ENCODE measurements around the gene SERPINA1.
"Not testable (repeated sequence)": the region's sequence is repeated elsewhere in the genome, so short reads cannot be mapped to it uniquely, and the experiment has no call there.

Gene SERPINA1
- total RNA-seq, result 36.0 to 742 (median 145) reads per million in 18 experiments

- no peak for DNase-seq
These were observed at the start of gene SERPINA1 for GRCh38 chr14:94388384-94389103. TSS of gene SERPINA1 (minus strand) at chr14:94388602. CDS start at chr14:94383237, 5,365 bp downstream.

- no peak for DNase-seq
These were observed 40.2 kb upstream of the SERPINA1 start for GRCh38 chr14:94428610-94429009.

DNA sequence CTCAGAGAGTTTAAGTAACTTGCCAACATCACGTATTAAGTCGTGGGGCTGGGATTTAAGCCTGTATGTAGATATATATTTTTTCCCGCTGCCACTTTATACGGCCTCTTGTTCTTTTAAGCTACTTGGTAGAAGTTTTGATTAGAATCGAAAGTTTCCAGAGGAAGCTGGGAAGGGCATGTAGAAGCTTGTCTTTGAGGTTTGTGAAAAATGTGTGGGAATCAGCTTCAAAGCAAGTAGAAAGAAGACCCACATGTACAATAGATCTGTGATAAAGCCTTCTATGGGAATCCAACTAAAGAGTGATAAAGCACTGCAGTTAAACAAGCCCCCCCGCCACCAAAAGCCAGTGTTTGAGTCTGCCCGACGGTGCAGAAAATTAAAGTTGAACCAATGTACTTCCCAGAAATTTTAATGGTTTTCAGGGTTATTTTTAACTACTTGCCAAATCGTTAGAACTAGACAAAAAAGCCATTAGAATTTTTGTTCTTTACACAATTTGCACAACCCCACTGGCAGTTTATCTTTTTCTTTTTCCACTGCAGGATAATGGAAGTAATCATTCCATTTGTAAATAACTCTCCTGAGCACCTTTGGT lies 38.7 kb upstream of the SERPINA1 start:
- no peak for DNase-seq

- DNase-seq, result no peak
These were observed 38.1 kb upstream of the SERPINA1 start for GRCh38 chr14:94426526-94426925.

- no peak for DNase-seq
These were observed 36.0 kb upstream of the SERPINA1 start for GRCh38 chr14:94424371-94424770.

DNA sequence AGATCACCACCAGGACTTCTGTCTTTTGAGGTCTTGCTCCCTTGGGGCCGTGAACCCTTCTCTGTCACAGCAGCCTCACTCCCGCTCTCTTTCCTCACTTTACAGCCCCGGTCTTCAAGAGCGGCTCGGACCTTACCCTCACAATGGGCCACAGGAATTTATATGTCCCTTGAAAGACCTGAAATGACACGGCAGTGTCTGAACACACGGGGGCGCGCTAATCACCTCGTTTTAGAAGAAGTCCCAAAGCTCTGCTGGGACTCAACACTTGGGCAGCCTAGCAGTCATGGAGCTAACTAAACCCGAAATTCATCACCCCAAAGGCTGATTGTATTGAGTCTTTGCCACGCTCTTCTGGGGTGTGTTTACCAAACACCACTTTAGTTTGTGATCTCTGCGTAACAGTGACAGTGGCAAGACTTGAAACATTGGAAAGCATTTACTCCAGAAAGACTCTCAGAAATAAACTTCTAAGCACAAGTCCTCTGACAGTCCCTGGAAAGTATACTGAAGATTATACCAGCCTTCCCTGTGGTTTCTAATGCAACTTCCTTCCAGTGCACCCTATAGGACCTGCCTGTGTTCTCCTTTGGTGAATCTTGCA lies 35.2 kb upstream of the SERPINA1 start:
- peak; percentile 79 to 83 for DNase-seq

- DNase-seq, result no peak
These were observed 32.9 kb upstream of the SERPINA1 start for GRCh38 chr14:94421316-94421715.

DNA sequence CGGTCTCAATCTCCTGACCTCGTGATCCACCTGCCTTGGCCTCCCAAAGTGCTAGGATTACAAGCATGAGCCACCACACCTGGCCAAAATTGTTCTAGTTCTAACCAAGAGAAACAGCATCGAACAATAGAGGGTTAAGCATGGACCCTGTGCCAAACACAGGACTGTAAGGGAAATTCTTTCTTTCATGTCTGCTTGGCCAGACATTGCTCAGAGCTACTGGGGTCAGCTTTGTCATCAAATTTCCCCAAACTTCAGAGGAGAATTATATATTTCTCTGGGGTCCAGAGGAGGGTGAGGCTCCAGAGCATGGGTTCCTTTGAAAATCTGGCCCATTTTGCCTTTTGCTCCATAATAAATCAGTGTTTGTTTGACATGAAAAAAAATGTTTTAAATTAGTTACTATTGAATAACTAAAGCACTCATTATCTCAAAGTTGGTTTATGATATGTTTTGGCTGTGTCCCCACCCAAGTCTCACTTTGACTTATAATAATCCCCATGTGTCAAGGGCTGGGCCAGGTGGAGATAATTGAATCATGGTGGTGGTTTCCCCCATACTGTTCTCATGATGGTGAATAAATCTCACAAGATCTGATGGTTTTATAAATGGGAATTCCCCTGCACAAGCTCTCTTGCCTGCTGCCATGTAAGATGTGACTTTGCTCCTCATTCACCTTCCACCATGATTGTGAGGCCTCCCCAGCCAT lies 29.2 kb upstream of the SERPINA1 start:
- DNase-seq, result not testable (repeated sequence)

- DNase-seq, result peak; percentile 14 to 19
These were observed 24.6 kb upstream of the SERPINA1 start for GRCh38 chr14:94412671-94413638.

DNA sequence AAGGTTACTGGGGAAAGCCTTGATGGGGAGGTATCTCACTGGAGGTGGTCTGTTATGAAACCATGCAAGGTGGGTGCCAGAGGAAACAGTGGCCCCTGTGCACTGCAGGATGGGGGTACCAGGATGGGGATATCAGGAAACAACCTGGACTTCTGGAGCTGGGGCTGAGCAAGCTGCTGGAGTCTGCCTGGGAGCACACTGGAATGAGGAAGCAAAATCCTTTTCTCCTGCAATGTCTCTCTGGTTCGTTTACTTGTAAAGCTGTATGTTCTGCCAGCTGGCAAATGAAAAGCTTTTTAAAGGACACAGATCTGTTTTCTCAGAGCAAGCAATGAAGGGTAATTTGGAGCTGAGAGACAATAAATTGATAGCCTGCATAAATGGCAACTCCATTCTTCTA lies 23.2 kb upstream of the SERPINA1 start:
- no peak for DNase-seq

DNA sequence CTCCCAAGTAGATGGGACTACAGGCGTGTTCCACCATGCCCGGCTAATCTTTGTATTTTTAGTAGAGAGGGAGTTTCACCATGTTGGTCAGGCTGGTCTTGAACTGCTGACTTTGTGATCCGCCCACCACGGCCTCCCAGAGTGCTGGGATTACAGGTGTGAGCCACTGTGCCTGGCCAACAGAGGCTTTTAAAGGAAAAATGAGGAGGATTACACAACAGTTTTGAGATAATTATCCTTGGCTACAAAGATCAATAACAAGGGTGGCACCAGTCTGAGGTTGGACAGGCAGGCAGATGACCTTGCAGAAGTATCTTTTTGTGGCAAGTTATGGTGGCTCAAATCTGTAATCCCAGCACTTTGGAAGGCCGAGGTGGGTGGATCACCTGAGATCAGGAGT lies 21.0 kb upstream of the SERPINA1 start:
- not testable (repeated sequence) for DNase-seq

DNA sequence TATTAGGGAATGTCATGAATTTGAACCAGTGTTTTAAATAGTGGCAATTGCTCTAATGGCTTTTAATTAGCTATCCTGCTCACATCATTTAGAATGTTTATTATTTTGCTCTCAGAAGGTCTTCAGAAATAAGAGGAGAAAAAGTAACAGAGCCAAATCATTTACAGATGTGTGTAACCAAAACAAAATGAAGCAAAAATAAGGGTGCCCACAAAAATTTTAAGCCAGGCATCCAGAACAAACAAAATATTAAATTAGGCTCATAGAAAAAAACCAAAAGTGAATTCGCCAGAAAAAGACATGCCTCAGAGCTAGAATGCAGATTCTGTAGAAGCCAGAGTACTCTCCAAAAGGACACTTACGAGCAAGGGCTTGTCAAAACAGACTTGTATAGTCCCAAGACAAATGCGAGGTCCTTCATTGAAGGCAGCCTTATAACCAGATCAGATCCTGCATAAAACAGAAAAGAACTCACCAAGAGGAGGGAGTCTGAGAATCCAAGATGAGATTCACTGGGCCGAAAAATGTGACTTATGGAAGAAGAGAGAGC lies 20.2 kb upstream of the SERPINA1 start:
- no peak for DNase-seq

DNA sequence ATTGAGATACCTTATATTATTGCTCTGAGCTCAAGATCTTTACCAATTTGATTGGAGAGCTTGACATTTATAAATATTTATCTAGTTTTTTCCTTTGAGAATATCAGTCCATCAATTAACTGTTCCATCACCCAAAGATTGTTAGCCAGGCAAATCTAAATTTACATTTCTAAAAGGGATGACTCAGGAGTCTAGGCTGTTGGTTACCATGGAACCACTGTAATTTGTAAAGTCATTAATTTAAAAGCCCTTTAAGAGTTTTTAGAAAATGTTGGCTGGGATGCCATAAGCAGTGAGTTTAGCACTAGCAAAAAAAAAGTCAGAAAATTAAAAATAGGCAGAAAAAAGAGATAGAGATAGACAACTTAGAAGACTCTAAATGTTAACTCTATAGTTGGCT lies 19.5 kb upstream of the SERPINA1 start:
- no peak for DNase-seq

DNA sequence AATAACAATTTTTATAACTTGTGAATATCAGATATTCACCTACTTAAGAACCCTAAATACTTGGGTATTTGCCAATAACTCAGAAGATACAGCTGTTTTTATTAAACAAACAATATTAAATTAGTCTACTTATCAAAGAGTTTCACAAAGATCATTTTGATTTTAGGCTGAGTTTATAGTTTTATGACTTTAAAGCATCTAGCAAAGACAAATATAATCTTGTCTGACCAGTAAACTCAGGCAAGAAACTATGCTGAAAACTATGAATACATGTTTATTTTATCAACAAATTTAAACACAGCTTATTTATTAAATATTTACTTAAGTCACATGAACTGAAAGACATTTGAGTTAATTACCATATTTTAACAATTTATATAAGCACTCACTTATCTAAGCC lies 18.5 kb upstream of the SERPINA1 start:
- no peak for DNase-seq

GRCh38 chr14:94405486-94405885 lies 17.1 kb upstream of the SERPINA1 start:
- DNase-seq, result peak; percentile 73 to 75

DNA sequence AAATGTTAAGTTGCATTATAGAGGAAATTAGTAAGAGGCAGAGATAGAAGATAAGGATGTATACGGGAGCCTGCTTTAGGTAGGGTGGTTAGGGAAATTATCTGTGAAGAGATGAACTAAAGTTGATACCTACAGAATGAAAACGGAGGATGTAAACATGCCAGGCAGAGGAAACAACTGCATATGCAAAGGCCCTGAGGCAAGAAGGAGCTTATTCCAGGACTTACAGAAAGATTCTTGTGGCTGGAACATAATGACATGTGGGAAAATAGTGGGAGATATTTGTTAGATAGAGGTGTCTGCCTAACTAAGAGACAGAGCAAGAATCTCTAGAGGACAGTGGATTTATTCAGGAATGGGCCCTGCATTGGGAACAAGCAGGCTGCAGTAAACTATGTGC lies 16.2 kb upstream of the SERPINA1 start:
- DNase-seq, result no peak

DNA sequence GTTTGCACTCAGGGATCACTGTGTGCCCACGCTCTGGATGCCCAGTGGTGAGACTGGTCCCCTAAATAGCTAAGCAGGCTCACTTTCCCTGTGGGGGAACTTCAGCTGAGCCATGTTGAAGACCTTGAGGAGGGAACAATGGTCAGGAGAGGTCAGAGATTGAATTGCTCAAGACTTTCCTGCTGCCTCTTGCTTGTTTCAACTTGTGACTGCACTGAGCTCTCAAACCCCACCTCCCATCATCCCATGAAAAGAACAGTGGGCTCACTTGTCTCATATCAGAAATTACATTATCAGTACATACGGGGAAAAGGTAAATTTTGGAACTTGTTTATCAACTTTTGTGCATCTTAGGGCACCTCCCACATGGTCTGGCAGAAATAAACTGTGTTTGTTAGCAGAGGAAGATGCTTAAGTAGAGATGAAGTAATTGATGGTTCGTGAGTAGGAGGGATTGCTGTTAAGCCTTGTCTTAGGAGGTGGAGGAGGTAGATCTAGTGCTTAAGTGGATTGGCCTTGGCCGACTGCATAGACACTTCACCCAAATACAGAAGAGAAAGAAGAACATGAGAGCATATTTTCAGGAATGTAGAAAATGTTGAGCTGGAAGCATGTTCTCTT lies 15.0 kb upstream of the SERPINA1 start:
- peak; percentile 21 to 55 for DNase-seq

- no peak for DNase-seq
These were observed 12.7 kb upstream of the SERPINA1 start for GRCh38 chr14:94401083-94401482.

DNA sequence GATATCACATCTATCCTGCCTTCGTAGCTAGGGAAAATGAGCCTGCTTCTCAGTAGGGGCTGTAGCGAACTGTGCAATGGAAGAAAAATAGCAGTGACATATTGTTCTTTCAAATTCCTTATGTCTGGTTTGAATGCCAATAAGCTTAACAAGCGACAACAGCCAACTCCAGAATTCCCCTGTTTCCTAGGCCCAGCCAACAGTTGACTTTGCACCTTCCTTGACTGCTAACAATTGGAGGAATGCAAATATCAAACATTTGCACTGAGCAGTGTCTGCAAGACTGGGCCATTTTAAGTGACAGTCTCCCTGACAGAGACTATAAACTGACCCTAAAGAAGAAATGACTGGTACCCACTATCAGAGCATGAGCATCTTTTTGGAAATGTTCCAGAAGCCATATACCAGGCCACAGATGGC lies 12.0 kb upstream of the SERPINA1 start:
- no peak for DNase-seq

DNA sequence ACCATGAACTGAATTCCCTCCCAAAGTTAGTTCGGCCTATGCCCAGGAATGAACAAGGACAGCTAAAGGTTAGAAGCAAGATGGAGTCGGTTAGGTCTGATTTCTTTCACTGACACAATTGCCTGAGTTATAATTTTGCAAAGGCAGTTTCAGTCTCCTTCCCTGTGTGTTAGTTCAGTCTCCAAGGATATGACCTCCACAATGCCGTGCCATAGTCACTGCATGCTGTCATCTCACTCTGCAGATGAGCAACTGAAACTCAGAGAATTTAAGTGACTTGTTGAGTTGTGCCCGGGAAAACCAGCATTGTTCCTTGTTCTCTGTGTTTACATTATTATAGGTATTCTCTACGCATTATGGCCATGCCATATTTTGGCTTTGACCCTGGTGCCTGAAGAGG lies 10.1 kb upstream of the SERPINA1 start:
- DNase-seq, result no peak

DNA sequence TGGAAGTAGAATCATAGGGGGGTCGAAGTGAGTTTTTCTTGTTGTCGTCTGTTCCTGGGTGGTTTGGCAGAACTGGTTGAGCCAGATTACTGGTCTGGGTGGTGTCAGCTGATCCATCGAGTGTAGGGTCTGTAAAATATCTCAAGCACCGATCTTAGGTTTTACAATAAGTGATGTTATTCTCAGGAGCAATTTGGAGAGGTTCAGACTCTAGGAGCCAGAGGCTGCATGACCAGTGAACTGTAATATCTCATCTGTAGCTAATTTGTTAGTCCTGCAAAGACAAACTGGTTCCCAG lies 9.7 kb upstream of the SERPINA1 start:
- DNase-seq, result no peak

All from inflammatory macrophage (primary cell).